Endodermal cell (in vitro differentiated cells): ENCODE data around the gene PPME1. TPM values are rescaled to one million over a fixed set of nuclear protein-coding genes. Genes with fewer than 3 reads are reported as not detected.

Experiments
- DNase-seq: peaks from one replicate; pipeline ENCODE4 v3.0.0-alpha.2; 2017
- H3K27ac ChIP-seq: 2 replicates; pipeline ENCODE4 v1.5.1; 2013; ENCODE audit warnings: mild to moderate bottlenecking, low read depth, low read length, moderate library complexity
- H3K27me3 ChIP-seq: 2 replicates; pipeline ENCODE4 v1.6.1; 2013; ENCODE audit warnings: mild to moderate bottlenecking, low read length, moderate library complexity; ENCODE audit not compliant: insufficient read depth, control insufficient read depth, poor library complexity, severe bottlenecking
- H3K36me3 ChIP-seq: 2 replicates; pipeline ENCODE4 v1.7.0; 2013; ENCODE audit warnings: mild to moderate bottlenecking, low read length, moderate library complexity; ENCODE audit not compliant: control insufficient read depth, insufficient read depth
- H3K4me1 ChIP-seq: one replicate; pipeline ENCODE4 v1.7.0; 2013; ENCODE audit warnings: low read length; ENCODE audit not compliant: control insufficient read depth, insufficient read depth
- H3K4me3 ChIP-seq: 2 replicates; pipeline ENCODE4 v1.5.1; 2013; ENCODE audit warnings: mild to moderate bottlenecking, low read length, moderate library complexity
- H3K9ac ChIP-seq: 2 replicates; pipeline ENCODE4 v1.6.1; 2013; ENCODE audit warnings: mild to moderate bottlenecking, low read length, moderate library complexity; ENCODE audit not compliant: poor library complexity, severe bottlenecking; ENCODE audit errors: extremely low read depth
- H3K9me3 ChIP-seq: 2 replicates; pipeline ENCODE4 v1.6.1; 2013; ENCODE audit warnings: mild to moderate bottlenecking, low read length, moderate library complexity; ENCODE audit not compliant: control insufficient read depth
- H3K27ac Mint-ChIP-seq: 2 replicates; pipeline ENCODE4 v1.8.0; 2020; ENCODE audit warnings: mixed read lengths
- H3K27me3 Mint-ChIP-seq: 2 replicates; pipeline ENCODE4 v1.8.0; 2021; ENCODE audit warnings: mild to moderate bottlenecking, mixed read lengths; ENCODE audit not compliant: insufficient read depth
- H3K36me3 Mint-ChIP-seq: 2 replicates; pipeline ENCODE4 v1.8.0; 2020; ENCODE audit warnings: low read depth, mixed read lengths
- H3K4me1 Mint-ChIP-seq: 2 replicates; pipeline ENCODE4 v1.8.0; 2020; ENCODE audit warnings: mixed read lengths
- H3K4me3 Mint-ChIP-seq: 2 replicates; pipeline ENCODE4 v1.8.0; 2020; ENCODE audit warnings: mild to moderate bottlenecking, moderate library complexity, mixed read lengths
- H3K9me3 Mint-ChIP-seq: 2 replicates; pipeline ENCODE4 v1.8.0; 2020; ENCODE audit warnings: mild to moderate bottlenecking, mixed read lengths
- CTCF ChIP-seq: fragments of 200-600 bp; sonication (generic); conservative IDR thresholded peaks from 2 replicates; pipeline ENCODE4 v1.5.0; 2021; ENCODE audit warnings: antibody characterized with exemption, mild to moderate bottlenecking
- WGBS, 2 experiments: methylation state at CpG; one replicate each; pipeline versions ENCODE4 v1.1.5 to v1.1.7; 2013; ENCODE audit warnings: missing lambda C conversion rate in 2 of 2, mixed read lengths in 1 of 2; ENCODE audit not compliant: insufficient coverage in 1 of 2, insufficient read length in 1 of 2; 5-methylcytosine and 5-hydroxymethylcytosine counted together
- total RNA-seq, 2 donors: library from RNA; stranded (reverse); fragmentation: NEBNext Ultra II Directional in 1 of 2; extraction: Animal tissue kit (Norgen Biotek cat#: 25700) in 1 of 2; gene quantifications; 2 replicates in 1 of 2; 3 replicates in 1 of 2; pipeline ENCODE4 v1.2.1, GENCODE V29; 2021

Gene PPME1
- total RNA-seq, 2 donors from 2014 or later = 28.8 to 38.3 TPM

- TF ChIP-seq CTCF = no peak
- Histone ChIP-seq H3K4me1 (no peaks in the 10 kb centered on the region), H3K9me3 (peaks cover 12% of the 10 kb centered on the region), H3K27me3 (no peaks in the 10 kb centered on the region), H3K4me3 (no peak overlapping the region), H3K36me3 (peaks cover 3% of the 10 kb centered on the region), H3K27ac (no peak overlapping the region), H3K9ac (no peak overlapping the region)
- H3K27me3 Mint-ChIP-seq = no peaks in the 10 kb centered on the region
- H3K9me3 Mint-ChIP-seq = peaks cover 8% of the 10 kb centered on the region
- no peaks in the 10 kb centered on the region for H3K4me1 Mint-ChIP-seq
- no peak overlapping the region for H3K4me3 Mint-ChIP-seq
- no peak for DNase-seq
- H3K36me3 Mint-ChIP-seq = peaks cover 21% of the 10 kb centered on the region
- H3K27ac Mint-ChIP-seq = no peak overlapping the region
Observed at GRCh38 chr11:74195828-74196227, 24.7 kb downstream of the PPME1 start.

DNA sequence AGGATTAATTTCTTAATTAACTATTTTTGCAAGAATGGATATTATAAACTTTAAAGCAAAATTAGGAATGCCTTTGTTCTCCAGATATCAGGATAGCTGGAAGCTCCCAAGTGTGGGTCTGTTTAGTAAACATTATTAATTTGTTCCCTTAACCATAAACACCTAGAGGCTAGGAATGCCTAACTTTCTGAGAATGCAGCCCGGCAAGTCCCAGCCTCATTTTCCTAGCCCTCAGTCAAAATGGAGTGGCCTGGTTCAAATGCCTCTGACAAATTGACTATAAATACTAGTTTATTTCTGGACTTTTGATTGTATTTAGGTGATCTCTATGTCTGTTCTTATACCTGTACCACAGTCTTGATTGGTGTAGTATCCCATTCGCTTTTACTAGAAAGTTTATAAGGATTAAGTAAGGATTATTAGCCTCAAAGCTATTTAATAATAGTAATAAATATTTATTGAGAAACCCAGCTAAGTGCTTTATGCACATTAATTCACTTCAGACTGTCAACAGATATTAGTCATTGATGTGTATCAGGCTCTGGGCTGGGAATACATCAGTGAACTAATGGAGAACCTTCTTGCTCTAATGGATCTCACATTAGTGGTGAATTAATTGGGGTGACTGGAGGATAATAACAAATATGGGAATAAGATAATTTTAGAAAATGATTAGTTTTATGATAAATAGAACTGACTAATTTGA, 25.8 kb downstream of the PPME1 start:
- 86 to 88% methylated on average over 1 of the region's 2 CpGs for WGBS, 2 experiments
- Mint-ChIP-seq H3K4me3 (no peak overlapping the region), H3K4me1 (no peaks in the 10 kb centered on the region), H3K9me3 (peaks cover 7% of the 10 kb centered on the region), H3K27me3 (no peaks in the 10 kb centered on the region), H3K27ac (no peak overlapping the region), H3K36me3 (peaks cover 16% of the 10 kb centered on the region)
- TF ChIP-seq CTCF = no peak
- Histone ChIP-seq H3K9me3 (peaks cover 12% of the 10 kb centered on the region), H3K36me3 (no peaks in the 10 kb centered on the region), H3K27ac (no peak overlapping the region), H3K27me3 (no peaks in the 10 kb centered on the region), H3K4me1 (no peaks in the 10 kb centered on the region), H3K4me3 (no peak overlapping the region), H3K9ac (no peak overlapping the region)
- DNase-seq = no peak

DNA sequence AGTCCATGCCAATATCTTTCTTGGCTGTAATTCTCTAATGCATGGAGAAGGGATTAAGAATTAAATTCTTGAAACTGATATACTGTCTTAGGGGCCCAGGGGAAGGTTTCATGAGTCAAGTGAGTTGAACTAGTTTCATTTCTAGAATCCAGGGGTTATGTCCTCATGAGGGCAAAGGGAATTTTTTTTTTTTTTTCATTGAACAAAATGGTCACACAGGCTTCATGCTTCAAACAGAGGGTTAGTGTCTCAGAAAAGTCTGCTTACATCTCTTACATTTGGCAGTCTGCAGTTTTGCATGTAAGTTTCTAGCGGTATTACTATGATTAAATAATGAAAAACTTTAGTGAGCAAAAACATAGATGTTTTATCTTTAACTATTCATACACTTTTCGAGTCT, 32.9 kb downstream of the PPME1 start:
- Histone ChIP-seq H3K4me3 (no peak overlapping the region), H3K9ac (no peak overlapping the region), H3K36me3 (peaks cover 12% of the 10 kb centered on the region), H3K27ac (no peak overlapping the region), H3K4me1 (peaks cover 5% of the 10 kb centered on the region), H3K27me3 (no peaks in the 10 kb centered on the region), H3K9me3 (no peaks in the 10 kb centered on the region)
- peaks cover 6% of the 10 kb centered on the region for H3K4me1 Mint-ChIP-seq
- TF ChIP-seq CTCF = no peak
- H3K27ac Mint-ChIP-seq = no peak overlapping the region
- 90% methylated on average over 1 of the region's 2 CpGs; no CpG with 5 or more reads in 1 of the 2 experiments for WGBS, 2 experiments
- no peak overlapping the region for H3K4me3 Mint-ChIP-seq
- peaks cover 22% of the 10 kb centered on the region for H3K36me3 Mint-ChIP-seq
- H3K9me3 Mint-ChIP-seq = no peaks in the 10 kb centered on the region
- no peak for DNase-seq
- no peaks in the 10 kb centered on the region for H3K27me3 Mint-ChIP-seq
